ENCODE results near the gene PIK3C2B. TPM values are rescaled to one million over a fixed set of nuclear protein-coding genes. Genes with fewer than 3 reads are reported as not detected.

Gene PIK3C2B
- total RNA-seq, 1 experiment from 2014 or later = 17.4 TPM

- TF ChIP-seq EGR1 (IDR thresholded peaks at IDR 0.05; ENCODE audit: low read depth) = peak; percentile 68
These were observed 11.8 kb upstream of the PIK3C2B start (continued) for GRCh38 chr1:204506201-204506968.

DNA sequence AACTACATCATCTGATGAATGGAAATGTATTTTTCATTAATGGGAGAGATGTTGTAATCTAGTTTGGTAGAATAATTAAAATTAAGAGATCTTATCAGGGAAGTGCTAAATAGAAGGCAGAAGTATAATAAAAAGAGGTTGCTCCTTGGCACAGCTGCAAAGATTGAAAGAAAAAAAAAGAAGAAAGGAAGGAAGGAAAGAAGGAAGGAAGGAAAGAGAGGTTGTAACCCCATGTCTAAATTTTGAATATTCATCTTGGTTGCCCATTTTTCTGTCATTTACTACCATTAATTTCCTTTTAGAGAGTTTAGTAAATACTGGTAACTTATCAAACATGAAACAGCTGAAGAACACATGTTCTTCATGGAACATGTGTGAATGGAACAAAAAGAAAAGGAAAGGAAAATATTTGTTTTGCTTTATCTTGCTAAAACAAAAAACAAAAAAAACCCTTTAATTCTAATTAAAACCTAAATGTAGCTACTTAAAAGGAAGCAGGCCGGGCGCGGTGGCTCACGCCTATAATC is 11.1 kb upstream of the PIK3C2B start:
- Histone ChIP-seq H3K9ac (ENCODE audit: low read length) (peak overlapping the region; percentile 42), H3K27me3 (ENCODE audit: insufficient read depth, low read length) (no peaks in the 10 kb centered on the region), H4K20me1 (ENCODE audit: insufficient read depth) (no peaks in the 10 kb centered on the region), H3K4me3 (replicated peaks in 1 of 2; ENCODE audit: low read depth in 1 of 2, low read length in 2 of 2) (peak overlapping the region; percentile 18 to 50), H3K4me2 (ENCODE audit: low read length) (peak overlapping the region; percentile 69), H3K36me3 (ENCODE audit: control insufficient read depth in 1 of 2, insufficient read depth in 2 of 2, low read length in 2 of 2) (no peaks in the 10 kb centered on the region), H3K27ac (ENCODE audit: low read depth, low read length) (peak overlapping the region; percentile 43), H3K9me3 (ENCODE audit: control insufficient read depth in 1 of 2, insufficient read depth in 1 of 2, low read depth in 1 of 2, low read length in 2 of 2) (no peaks in the 10 kb centered on the region), H3K4me1 (ENCODE audit: control insufficient read depth in 1 of 2, insufficient read depth in 2 of 2, low read length in 2 of 2) (peaks cover 30 to 47% of the 10 kb centered on the region in 2 experiments), H2AFZ (ENCODE audit: low read depth, low read length, poor library complexity, severe bottlenecking) (peak overlapping the region; percentile 81), H3K79me2 (ENCODE audit: insufficient read depth, low read length) (no peaks in the 10 kb centered on the region), H3K9me2 (ENCODE audit: insufficient read depth) (no peaks in the 10 kb centered on the region)
- ChIA-PET CTCF (interaction anchor here (1.4 to 3.8 kb wide), 7 partner anchors 10 to 343 kb away, joined by 3 to 38 read pairs (median 10); partner anchors contain the start of genes MDM4 and PIK3C2B), RAD21 (ENCODE audit: low non-redundant PET in 1 of 2, low total read pairs in 2 of 2, uncharacterized antibody in 2 of 2, unreplicated experiment in 2 of 2) (interaction anchor here in 1 of 2 experiments (0.5 kb wide), 1 partner anchor 341 kb away, joined by 3 read pairs; no protein-coding TSS in a partner anchor), POLR2A (interaction anchor here (0.6 to 3.5 kb wide), 8 partner anchors 8 to 296 kb away, joined by 3 to 63 read pairs (median 4); partner anchors contain the start of genes MDM4 and PIK3C2B)
- DNase-seq (ENCODE audit: low read depth, low spot score) (no peak), ATAC-seq (no peak)
- TSS peak; percentile 77 for BruUV-seq (replicated peaks)
- no peak for TF ChIP-seq CEBPB (IDR thresholded peaks at IDR 0.05; ENCODE audit: low read depth)
- no peak for TF ChIP-seq POLR2AphosphoS5 (IDR thresholded peaks at IDR 0.05; ENCODE audit: low read depth, low read length)
- TF ChIP-seq ELF1 (IDR thresholded peaks at IDR 0.05; ENCODE audit: borderline replicate concordance, low read depth) = no peak
- TF ChIP-seq FOSL1 (IDR thresholded peaks at IDR 0.05; ENCODE audit: low read depth) = no peak
- no peak for TF ChIP-seq ZFX (IDR thresholded peaks at IDR 0.05)
- TF ChIP-seq POLR2A (IDR thresholded peaks at IDR 0.05; ENCODE audit: borderline replicate concordance, extremely low read depth, insufficient read depth, insufficient read length) = no peak
- TF ChIP-seq ZBTB33 (IDR thresholded peaks at IDR 0.05; ENCODE audit: extremely low read depth, insufficient replicate concordance, low read length) = no peak
- no peak for TF ChIP-seq SRF (IDR thresholded peaks at IDR 0.05; ENCODE audit: low read depth)
- TF ChIP-seq SIN3A (IDR thresholded peaks at IDR 0.05; ENCODE audit: low read depth) = no peak
- no peak for TF ChIP-seq JUND (IDR thresholded peaks at IDR 0.05)
- no peak for TF ChIP-seq YY1 (IDR thresholded peaks at IDR 0.05; ENCODE audit: extremely low read depth, insufficient replicate concordance, low read depth, low read length)
- TF ChIP-seq EGR1 (IDR thresholded peaks at IDR 0.05; ENCODE audit: low read depth) = no peak
- intact Hi-C loops (cut with micrococcal nuclease) = no loop called here
